ENCODE measurements around the gene AMDHD1.

DNA sequence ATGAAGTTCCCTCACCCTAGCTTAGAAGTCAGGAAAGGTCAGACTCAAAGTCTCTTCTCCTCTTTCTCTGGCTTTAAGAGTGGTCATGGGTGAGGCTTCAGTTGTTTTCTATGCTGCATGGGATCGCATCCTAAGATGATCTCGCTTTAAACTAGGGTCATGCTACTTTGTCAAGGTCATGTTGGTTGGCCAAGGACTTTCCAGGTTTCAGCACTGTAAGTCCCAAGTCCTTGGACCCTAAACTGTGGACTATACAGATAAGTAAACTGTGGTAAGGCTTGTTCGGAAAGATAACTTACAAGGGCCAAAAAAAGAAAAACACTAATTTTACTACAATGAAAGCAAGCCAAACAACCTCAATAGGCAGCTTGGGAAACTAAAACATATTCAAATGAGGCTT lies 35.6 kb downstream of the AMDHD1 start:
- TF ChIP-seq POLR2A (IDR thresholded peaks at IDR 0.05) (no peak), POLR2AphosphoS5 (IDR thresholded peaks at IDR 0.05) (no peak)
- TF ChIP-seq, protein P1, sequence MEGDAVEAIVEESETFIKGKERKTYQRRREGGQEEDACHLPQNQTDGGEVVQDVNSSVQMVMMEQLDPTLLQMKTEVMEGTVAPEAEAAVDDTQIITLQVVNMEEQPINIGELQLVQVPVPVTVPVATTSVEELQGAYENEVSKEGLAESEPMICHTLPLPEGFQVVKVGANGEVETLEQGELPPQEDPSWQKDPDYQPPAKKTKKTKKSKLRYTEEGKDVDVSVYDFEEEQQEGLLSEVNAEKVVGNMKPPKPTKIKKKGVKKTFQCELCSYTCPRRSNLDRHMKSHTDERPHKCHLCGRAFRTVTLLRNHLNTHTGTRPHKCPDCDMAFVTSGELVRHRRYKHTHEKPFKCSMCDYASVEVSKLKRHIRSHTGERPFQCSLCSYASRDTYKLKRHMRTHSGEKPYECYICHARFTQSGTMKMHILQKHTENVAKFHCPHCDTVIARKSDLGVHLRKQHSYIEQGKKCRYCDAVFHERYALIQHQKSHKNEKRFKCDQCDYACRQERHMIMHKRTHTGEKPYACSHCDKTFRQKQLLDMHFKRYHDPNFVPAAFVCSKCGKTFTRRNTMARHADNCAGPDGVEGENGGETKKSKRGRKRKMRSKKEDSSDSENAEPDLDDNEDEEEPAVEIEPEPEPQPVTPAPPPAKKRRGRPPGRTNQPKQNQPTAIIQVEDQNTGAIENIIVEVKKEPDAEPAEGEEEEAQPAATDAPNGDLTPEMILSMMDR (IDR thresholded peaks at IDR 0.05): no peak
